Adrenal gland (tissue), 12 donors: ENCODE results near the gene ADAMTS7. TPM values are rescaled to one million over a fixed set of nuclear protein-coding genes. Genes with fewer than 3 reads are reported as not detected.
"Not testable (repeated sequence)": the region's sequence is repeated elsewhere in the genome, so short reads cannot be mapped to it uniquely, and the experiment has no call there.

Source experiments
- DNase-seq, 7 donors: peaks; one replicate each; pipeline ENCODE4 v3.0.0-alpha.2; 2019 to 2020
- H3K27ac ChIP-seq, 5 donors: fragments of 200-600 bp; sonication (generic) in 4 of 5; 1 replicate in 3 of 5; 2 replicates in 2 of 5; pipeline versions ENCODE4 v1.5.1 to v1.8.0; 2016 to 2020; ENCODE audit warnings: mild to moderate bottlenecking in 1 of 5
- H3K27me3 ChIP-seq: fragments of 200-600 bp; 2 replicates; pipeline ENCODE4 v1.8.0; 2021
- H3K36me3 ChIP-seq, 2 donors: fragments of 200-600 bp; replicated peaks in 1 of 2; 1 replicate in 1 of 2; 2 replicates in 1 of 2; pipeline versions ENCODE4 v1.5.1 to v1.8.0; 2018 to 2022
- H3K4me1 ChIP-seq, 2 donors: fragments of 200-600 bp; replicated peaks in 1 of 2; 1 replicate in 1 of 2; 2 replicates in 1 of 2; pipeline versions ENCODE4 v1.5.1 to v1.8.0; 2018 to 2021
- H3K4me3 ChIP-seq, 4 donors: fragments of 200-600 bp; sonication (generic) in 3 of 4; one replicate each; pipeline ENCODE4 v1.5.1; 2016 to 2018
- H3K9me3 ChIP-seq, 3 donors: fragments of 200-600 bp; sonication (generic) in 1 of 3; replicated peaks in 1 of 3; 1 replicate in 2 of 3; 2 replicates in 1 of 3; pipeline versions ENCODE4 v1.5.1 to v1.8.0; 2016 to 2021
- POLR2A ChIP-seq, 2 donors: fragments of 450-650 bp; IDR thresholded peaks; one replicate each; pipeline ENCODE4 v1.6.1; 2017; ENCODE audit warnings: antibody characterized with exemption in 2 of 2, mild to moderate bottlenecking in 2 of 2, moderate library complexity in 1 of 2
- WGBS, 4 donors: extraction: QIAGEN DNeasy Blood & Tissue Kit in 2 of 4; methylation state at CpG; one replicate each; pipeline versions ENCODE4 v1.1.5 to v1.1.7; 2013 to 2017; 5-methylcytosine and 5-hydroxymethylcytosine counted together
- intact Hi-C, 2 donors: fragments of 100-400 bp; cut with DNase I; formaldehyde crosslinking; loops; one replicate each; pipeline versions ENCODE4 v1.14.1 to v1.15.0; 2022 to 2023
- polyA plus RNA-seq, 3 donors: library from polyadenylated mRNA; stranded (reverse); fragments of 200-250 nt in 2 of 3; fragments of 350-450 nt in 1 of 3; fragmentation: Illumina TruSeq in 1 of 3; extraction: RNeasy Lipid Tissue Mini Kit (QIAGEN cat#74804) in 1 of 3; gene quantifications; one replicate each; pipeline ENCODE4 v1.2.3, GENCODE V29; 2013 to 2014
- total RNA-seq, 9 donors: library from RNA; depleted of rRNA in 4 of 9; stranded (reverse); fragments of >200 nt in 4 of 9; fragments of 120-200 nt in 1 of 9; fragmentation: NEBNext Ultra II Directional in 1 of 9; extraction: Animal tissue kit (Norgen Biotek cat#: 25700) in 1 of 9; gene quantifications; one replicate each; pipeline versions ENCODE4 v1.1.0 to v1.2.4, GENCODE V29; 2013 to 2023
- TF ChIP-seq, protein P1 (sequence below), 6 experiments: fragments of 450-650 bp in 4 of 6; fragments of 200-600 bp in 2 of 6; sonication (generic) in 1 of 6; IDR thresholded peaks; 1 replicate in 5 of 6; 2 replicates in 1 of 6; pipeline versions ENCODE4 v1.5.1 to v1.8.0; 2016 to 2021; ENCODE audit warnings: antibody characterized with exemption in 6 of 6, mild to moderate bottlenecking in 2 of 6, moderate library complexity in 1 of 6
- donor health status: healthy with polysubstance abuse.
- donor health status: Bipolar disorder and iron deficiency.
- donor health status: DM: yes; HTN: yes; CAD: no.
- donor health status: DM: no; HTN: no; CAD: no.
- donor health status: DM: no; HTN: no; CAD: no.
- donor health status: DM: yes; HTN: yes; CAD: no.

The ADAMTS7 gene
- total and polyA plus RNA-seq, 12 donors: 0.70 to 27.7 (median 10.0) TPM

DNA sequence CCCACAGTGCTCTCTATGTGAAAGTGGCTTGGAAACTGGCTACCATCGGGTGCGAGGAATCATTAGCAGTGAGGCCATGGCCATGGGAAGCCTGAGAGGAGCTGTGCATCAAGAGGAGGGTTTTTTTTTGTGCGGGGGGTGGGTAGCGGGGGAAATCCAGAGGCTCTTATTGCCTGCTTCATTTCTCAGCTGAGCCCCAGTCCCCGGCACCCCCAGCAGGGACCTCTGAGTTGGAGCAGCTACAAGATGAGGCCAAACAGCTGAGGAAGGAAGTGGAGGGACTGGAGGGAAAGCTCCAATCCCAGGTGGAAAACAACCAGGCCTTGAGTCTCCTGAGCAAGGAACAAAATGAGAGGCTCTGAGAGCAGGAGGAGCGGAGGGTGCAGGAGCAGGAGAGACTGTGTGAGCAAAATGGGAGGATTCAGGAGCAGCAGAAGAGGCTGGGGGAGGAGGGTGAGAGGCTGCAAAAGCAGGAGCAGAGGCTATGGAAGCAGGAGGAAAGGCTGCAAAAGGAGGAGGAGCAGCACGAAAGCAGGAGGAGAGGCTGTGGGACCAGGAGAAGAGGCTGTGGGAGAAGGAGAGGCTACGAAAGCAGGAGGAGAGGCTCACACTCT lies 76.7 kb downstream of the ADAMTS7 start:
- TF ChIP-seq, protein P1, sequence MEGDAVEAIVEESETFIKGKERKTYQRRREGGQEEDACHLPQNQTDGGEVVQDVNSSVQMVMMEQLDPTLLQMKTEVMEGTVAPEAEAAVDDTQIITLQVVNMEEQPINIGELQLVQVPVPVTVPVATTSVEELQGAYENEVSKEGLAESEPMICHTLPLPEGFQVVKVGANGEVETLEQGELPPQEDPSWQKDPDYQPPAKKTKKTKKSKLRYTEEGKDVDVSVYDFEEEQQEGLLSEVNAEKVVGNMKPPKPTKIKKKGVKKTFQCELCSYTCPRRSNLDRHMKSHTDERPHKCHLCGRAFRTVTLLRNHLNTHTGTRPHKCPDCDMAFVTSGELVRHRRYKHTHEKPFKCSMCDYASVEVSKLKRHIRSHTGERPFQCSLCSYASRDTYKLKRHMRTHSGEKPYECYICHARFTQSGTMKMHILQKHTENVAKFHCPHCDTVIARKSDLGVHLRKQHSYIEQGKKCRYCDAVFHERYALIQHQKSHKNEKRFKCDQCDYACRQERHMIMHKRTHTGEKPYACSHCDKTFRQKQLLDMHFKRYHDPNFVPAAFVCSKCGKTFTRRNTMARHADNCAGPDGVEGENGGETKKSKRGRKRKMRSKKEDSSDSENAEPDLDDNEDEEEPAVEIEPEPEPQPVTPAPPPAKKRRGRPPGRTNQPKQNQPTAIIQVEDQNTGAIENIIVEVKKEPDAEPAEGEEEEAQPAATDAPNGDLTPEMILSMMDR (IDR thresholded peaks at IDR 0.05): no peak
- no peak for TF ChIP-seq POLR2A (IDR thresholded peaks at IDR 0.05)
- Histone ChIP-seq H3K4me3 (no peak overlapping the region), H3K27me3 (no peaks in the 10 kb centered on the region), H3K27ac (no peak overlapping the region), H3K4me1 (no peaks in the 10 kb centered on the region), H3K9me3 (no peaks in the 10 kb centered on the region), H3K36me3 (no peaks in the 10 kb centered on the region)
- DNase-seq: no peak
- 79 to 91% (median 88%) methylated on average over 8 of the region's 8 CpGs for WGBS, 4 donors
- intact Hi-C loops: no loop called here

DNA sequence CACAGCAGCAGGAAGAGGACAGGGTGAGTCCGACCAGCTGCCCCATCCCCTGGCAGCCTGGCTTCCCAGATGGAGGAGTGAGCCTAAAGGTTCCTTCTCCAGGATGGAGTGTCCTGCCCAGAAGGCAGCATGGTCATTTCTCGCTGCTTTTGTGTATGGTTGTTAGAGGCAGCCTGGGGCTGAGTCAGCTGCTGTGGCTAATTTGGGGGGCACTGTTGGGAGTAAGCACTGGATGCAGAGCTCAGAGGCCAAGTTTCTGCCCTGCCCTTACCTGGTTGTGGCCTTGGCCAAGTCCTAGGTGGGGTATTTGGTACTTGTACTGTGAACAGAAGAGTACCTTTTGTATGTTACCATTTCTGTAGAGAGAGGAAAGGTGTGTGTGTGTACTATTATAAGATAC lies 78.6 kb downstream of the ADAMTS7 start:
- 80 to 100% (median 80%) methylated on average over 1 to 2 of the region's 2 CpGs for WGBS, 4 donors
- no peaks in the 10 kb centered on the region for H3K4me1 ChIP-seq
- no peak overlapping the region for H3K4me3 ChIP-seq
- no peaks in the 10 kb centered on the region for H3K9me3 ChIP-seq
- TF ChIP-seq, protein P1 (IDR thresholded peaks at IDR 0.05): no peak
- TF ChIP-seq POLR2A (IDR thresholded peaks at IDR 0.05): no peak
- no peaks in the 10 kb centered on the region for H3K36me3 ChIP-seq
- no peaks in the 10 kb centered on the region for H3K27me3 ChIP-seq
- intact Hi-C loops: no loop called here
- DNase-seq: no peak
- H3K27ac ChIP-seq: no peak overlapping the region

DNA sequence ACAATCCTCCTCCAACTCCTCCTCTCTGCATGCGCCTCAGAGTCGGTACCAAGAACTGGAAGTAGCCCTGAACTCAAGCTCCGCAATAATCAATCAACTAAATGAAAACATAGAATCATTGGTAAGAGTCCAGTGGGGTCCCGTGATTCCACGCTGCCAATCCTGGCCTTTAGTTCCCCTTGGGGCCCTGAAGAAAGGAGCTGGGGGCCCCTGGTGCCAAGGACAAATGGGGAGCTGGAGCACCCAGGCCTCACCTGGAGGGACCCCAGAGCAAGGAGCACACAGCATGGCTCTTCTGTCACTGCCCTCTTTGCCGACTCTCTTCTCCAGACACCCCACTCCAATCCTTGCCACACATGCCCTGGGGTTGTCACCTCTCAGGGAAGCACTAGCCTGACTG lies 80.3 kb downstream of the ADAMTS7 start:
- no peak for TF ChIP-seq POLR2A (IDR thresholded peaks at IDR 0.05)
- TF ChIP-seq, protein P1 (IDR thresholded peaks at IDR 0.05): no peak
- Histone ChIP-seq H3K36me3 (no peaks in the 10 kb centered on the region), H3K4me1 (no peaks in the 10 kb centered on the region), H3K27me3 (no peaks in the 10 kb centered on the region), H3K4me3 (no peak overlapping the region), H3K27ac (no peak overlapping the region), H3K9me3 (no peaks in the 10 kb centered on the region)
- DNase-seq: no peak
- 86 to 94% (median 90%) methylated on average over 6 of the region's 6 CpGs for WGBS, 4 donors
- intact Hi-C loops: no loop called here

DNA sequence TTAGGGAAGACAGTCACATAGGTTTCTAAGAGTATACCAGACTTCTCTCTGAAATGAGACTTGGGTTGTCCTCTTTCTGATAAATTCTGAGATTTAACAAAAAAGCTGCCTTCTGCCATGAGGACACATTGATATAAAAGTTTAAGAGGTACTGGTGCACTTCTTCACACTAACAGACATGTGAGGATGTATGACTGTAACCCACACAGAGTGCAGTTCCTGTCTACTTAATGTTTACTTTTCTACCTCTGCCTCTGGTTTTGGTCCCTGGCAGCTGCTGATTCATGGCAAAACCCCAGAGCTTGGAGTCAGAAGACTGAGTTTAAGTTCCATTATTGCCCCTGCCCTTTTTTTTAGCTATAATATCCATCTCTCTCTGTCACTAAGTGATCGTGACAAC lies 82.8 kb downstream of the ADAMTS7 start:
- 46 to 76% (median 54%) methylated on average over 1 of the region's 1 CpG for WGBS, 4 donors
- intact Hi-C loops, DNase-seq, H3K4me1 ChIP-seq, H3K9me3 ChIP-seq, H3K36me3 ChIP-seq, H3K27me3 ChIP-seq, H3K4me3 ChIP-seq, H3K27ac ChIP-seq: not testable (repeated sequence)

DNA sequence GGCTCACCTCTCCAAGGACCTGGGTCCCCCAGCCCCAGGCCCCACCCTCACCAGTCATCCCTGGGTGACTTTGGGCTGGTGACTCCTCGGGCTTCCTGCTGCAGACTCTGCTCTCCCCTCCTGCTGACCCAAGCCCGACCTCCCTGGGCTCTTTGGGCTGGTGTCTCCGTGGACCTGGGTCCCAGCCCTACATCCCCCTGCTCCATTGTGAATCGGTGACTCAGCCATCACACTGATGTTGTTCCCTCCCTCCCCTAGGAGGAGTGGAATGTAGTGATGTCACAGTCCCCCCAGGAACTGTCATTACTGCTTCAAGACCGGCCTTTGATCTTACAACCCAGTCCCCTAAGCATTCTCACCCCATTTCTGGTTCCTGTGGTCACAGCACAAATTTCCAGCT lies 83.7 kb downstream of the ADAMTS7 start:
- WGBS, 4 donors: 64 to 82% (median 77%) methylated on average over 3 to 5 of the region's 5 CpGs
- no peaks in the 10 kb centered on the region for H3K9me3 ChIP-seq
- no peaks in the 10 kb centered on the region for H3K27me3 ChIP-seq
- no peaks in the 10 kb centered on the region for H3K36me3 ChIP-seq
- no peak for DNase-seq
- H3K27ac ChIP-seq: no peak overlapping the region
- no peaks in the 10 kb centered on the region for H3K4me1 ChIP-seq
- intact Hi-C loops: no loop called here
- no peak overlapping the region for H3K4me3 ChIP-seq
- TF ChIP-seq POLR2A (IDR thresholded peaks at IDR 0.05): no peak
- TF ChIP-seq, protein P1 (IDR thresholded peaks at IDR 0.05): no peak
